Measurements from ENCODE around the gene CDK18. TPM values are rescaled to one million over a fixed set of nuclear protein-coding genes. Genes with fewer than 3 reads are reported as not detected.

The CDK18 gene
- total and polyA plus RNA-seq, 2 of the 8 experiments (the other 6 are each of a cell fraction or from before 2014, with no cell fraction given), result 31.2 to 44.0 TPM

DNA sequence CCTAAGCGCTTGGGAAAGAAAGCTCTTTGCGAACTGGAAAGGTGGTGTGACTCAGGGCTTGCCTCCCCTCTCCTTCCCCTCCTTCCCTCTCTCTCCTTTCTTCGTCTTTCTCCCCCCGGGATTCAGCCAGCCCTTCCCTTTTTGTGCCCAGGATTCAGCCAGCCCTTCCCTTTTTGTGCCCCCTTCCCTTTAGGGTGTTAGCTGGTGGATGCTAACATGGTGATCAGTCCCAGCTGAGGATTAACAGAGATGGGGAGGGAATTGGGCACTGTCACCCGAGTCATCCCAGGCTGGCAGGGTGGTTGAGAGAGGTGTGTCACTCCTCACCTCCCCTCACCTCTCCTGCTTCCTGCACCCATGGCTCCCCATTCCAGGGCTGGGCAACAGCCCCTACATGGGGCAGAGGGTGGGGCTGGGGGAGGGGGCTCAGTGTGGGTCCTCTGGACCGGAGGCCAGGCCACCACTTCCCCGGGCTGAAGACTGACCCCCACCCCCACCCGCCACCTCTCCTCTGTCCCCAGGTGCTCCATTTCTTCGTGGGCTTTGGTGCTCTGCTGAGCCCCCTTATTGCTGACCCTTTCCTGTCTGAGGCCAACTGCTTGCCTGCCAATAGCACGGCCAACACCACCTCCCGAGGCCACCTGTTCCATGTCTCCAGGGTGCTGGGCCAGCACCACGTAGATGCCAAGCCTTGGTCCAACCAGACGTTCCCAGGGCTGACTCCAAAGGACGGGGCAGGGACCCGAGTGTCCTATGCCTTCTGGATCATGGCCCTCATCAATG, 75.9 kb downstream of the CDK18 start:
- H4K5ac ChIP-seq (ENCODE audit: insufficient read length, low read depth, low read length), result no peak overlapping the region
- 78% methylated on average over 10 of the region's 15 CpGs; no CpG with 5 or more reads in 1 of the 2 experiments for WGBS, 2 experiments (ENCODE audit: extremely low coverage in 1 of 2, insufficient coverage in 1 of 2, insufficient read length in 1 of 2, insufficient replicate concordance in 2 of 2, low coverage in 1 of 2, low lambda C conversion rate in 2 of 2, missing lambda C conversion rate in 1 of 2)
- H3K23me2 ChIP-seq (ENCODE audit: low read depth, low read length), result 0 out of 2 replicates have a peak, but pooled peaks cover 2% of the 10 kb centered on the region

More for the DNA sequence above, 75.9 kb downstream of the CDK18 start:
- H3K79me2 ChIP-seq (ENCODE audit: control insufficient read depth in 1 of 2, insufficient read depth in 2 of 2, low read length in 2 of 2), result no peaks in the 10 kb centered on the region
- H3K18ac ChIP-seq (ENCODE audit: extremely low read depth, low read length), result no peak overlapping the region
- no peak overlapping the region for H2BK12ac ChIP-seq (ENCODE audit: low read depth, low read length)
- no peaks in the 10 kb centered on the region for H3K9me3 ChIP-seq (ENCODE audit: insufficient read depth in 2 of 2, low read depth in 1 of 2, low read length in 1 of 2)
- ChIA-PET CTCF (ENCODE audit: partially characterized antibody) (interaction anchor here (1.0 to 5.4 kb wide), 11 partner anchors 8 to 245 kb away, joined by 3 to 33 read pairs (median 4); no protein-coding TSS in a partner anchor), POLR2A (ENCODE audit: partially characterized antibody) (interaction anchor here (0.7 to 1.5 kb wide), 2 partner anchors 52 kb away, joined by 4 to 5 read pairs; partner anchors contain the start of gene ELK4)
- H3K79me1 ChIP-seq (ENCODE audit: low read depth, low read length), result no peaks in the 10 kb centered on the region
- no peak overlapping the region for H3K4ac ChIP-seq (replicated peaks; ENCODE audit: insufficient read length, low read depth, low read length)
- H2BK5ac ChIP-seq (ENCODE audit: low read depth, low read length), result no peak overlapping the region
- DNase-seq (ENCODE audit: low read depth in 1 of 2, low spot score in 2 of 2), result no peak
- H3K27me3 ChIP-seq (replicated peaks in 1 of 4; ENCODE audit: control insufficient read depth in 3 of 4, extremely low read depth in 1 of 4, insufficient read depth in 3 of 4, low read length in 3 of 4), result peaks cover 0 to 8% (median 3%) of the 10 kb centered on the region in 4 experiments; a peak in 3 of 7 replicates
- no peak overlapping the region for H3K56ac ChIP-seq (replicated peaks; ENCODE audit: insufficient read length, low read depth, low read length)
- H3K36me3 ChIP-seq (ENCODE audit: control insufficient read depth in 2 of 4, insufficient read depth in 4 of 4, low read length in 3 of 4), result no peaks in the 10 kb centered on the region
- no peak overlapping the region for H3K14ac ChIP-seq (ENCODE audit: insufficient read length)
- no peak overlapping the region for H3K23ac ChIP-seq (ENCODE audit: insufficient read length)
- H2BK15ac ChIP-seq (ENCODE audit: low read length), result no peak overlapping the region
- H4K20me1 ChIP-seq (replicated peaks in 1 of 2; ENCODE audit: control insufficient read depth in 1 of 2, insufficient read depth in 2 of 2, low read length in 2 of 2), result no peaks in the 10 kb centered on the region
- no peak overlapping the region for H3K4me2 ChIP-seq (ENCODE audit: insufficient read depth in 1 of 2, low read depth in 2 of 2, low read length in 2 of 2)
- no peak for FAIRE-seq
- H2BK20ac ChIP-seq (ENCODE audit: low read length), result no peak overlapping the region
- H3K9ac ChIP-seq (replicated peaks in 1 of 4; ENCODE audit: extremely low read depth in 1 of 4, low read depth in 3 of 4, low read length in 3 of 4), result no peak overlapping the region
- no peak overlapping the region for H4K91ac ChIP-seq (replicated peaks; ENCODE audit: insufficient read length, low read length)
- no peak overlapping the region for H3K4me3 ChIP-seq (ENCODE audit: extremely low read depth in 1 of 4, insufficient read depth in 2 of 4, low read depth in 3 of 4, low read length in 4 of 4)
- peak overlapping the region; percentile 34; the same call in 1 of the 2 replicates for H2AFZ ChIP-seq (ENCODE audit: low read length)
- H2BK120ac ChIP-seq (replicated peaks; ENCODE audit: low read depth, low read length), result no peak overlapping the region
- H3K27ac ChIP-seq (ENCODE audit: low read depth, low read length), result no peak overlapping the region
- H4K8ac ChIP-seq (ENCODE audit: extremely low read depth, insufficient read depth, low read length), result peak overlapping the region; percentile 29; the same call in 1 of the 2 replicates
- no peak for TF ChIP-seq CHD1 (IDR thresholded peaks at IDR 0.05; ENCODE audit: low read depth, low read length)
- H2AK5ac ChIP-seq (ENCODE audit: low read depth, low read length), result no peak overlapping the region
- H3K4me1 ChIP-seq (replicated peaks in 1 of 4; ENCODE audit: control insufficient read depth in 3 of 4, insufficient read depth in 4 of 4, low read length in 3 of 4), result peaks cover 0 to 11% (median 0%) of the 10 kb centered on the region in 4 experiments; a peak in 5 of 7 replicates
